Upper lobe of left lung (tissue), 6 donors: ENCODE results near the gene POLR2M. TPM values are rescaled to one million over a fixed set of nuclear protein-coding genes. Genes with fewer than 3 reads are reported as not detected.
A peak's percentile ranks its signal among the peaks of the same experiment; 100 is the strongest.

Experiments used
- ATAC-seq, 2 donors: fragments of 200-7000 bp; cut with Tn5 transposase; one replicate each; pipeline ENCODE4 v1.9.1; 2022; ENCODE audit warnings: mild to moderate bottlenecking in 2 of 2, moderate library complexity in 2 of 2; ENCODE audit not compliant: low FRiP score in 2 of 2
- DNase-seq, 2 donors: peaks; one replicate each; pipeline ENCODE4 v3.0.0-alpha.2; 2019 to 2020
- H3K27ac ChIP-seq, 4 donors: fragments of 200-600 bp; sonication (generic); one replicate each; pipeline ENCODE4 v1.5.1; 2016 to 2019
- H3K27me3 ChIP-seq, 4 donors: fragments of 200-600 bp; sonication (generic); one replicate each; pipeline ENCODE4 v1.5.1; 2017 to 2019
- H3K36me3 ChIP-seq, 4 donors: fragments of 200-600 bp; sonication (generic); one replicate each; pipeline ENCODE4 v1.5.1; 2016 to 2019
- H3K4me1 ChIP-seq, 4 donors: fragments of 200-600 bp; sonication (generic); one replicate each; pipeline ENCODE4 v1.5.1; 2018 to 2019
- H3K4me3 ChIP-seq, 4 donors: fragments of 200-600 bp; sonication (generic); one replicate each; pipeline ENCODE4 v1.5.1; 2017 to 2019; ENCODE audit warnings: mild to moderate bottlenecking in 2 of 4, moderate library complexity in 1 of 4
- H3K9me3 ChIP-seq, 4 donors: fragments of 200-600 bp; sonication (generic); one replicate each; pipeline ENCODE4 v1.5.1; 2018 to 2019
- EP300 ChIP-seq, 4 donors: sonication (generic); formaldehyde crosslinking; IDR thresholded peaks; one replicate each; pipeline ENCODE4 v1.5.1; 2017; ENCODE audit warnings: antibody characterized with exemption in 4 of 4, control low read depth in 2 of 4
- POLR2A ChIP-seq, 4 donors: fragments of 450-650 bp; IDR thresholded peaks; one replicate each; pipeline ENCODE4 v1.5.1; 2016 to 2017; ENCODE audit warnings: antibody characterized with exemption in 4 of 4, mild to moderate bottlenecking in 2 of 4
- POLR2AphosphoS5 ChIP-seq, 2 donors: sonication (generic); formaldehyde crosslinking; IDR thresholded peaks; one replicate each; pipeline ENCODE4 v1.5.1; 2017; ENCODE audit warnings: antibody characterized with exemption in 2 of 2
- WGBS, 2 donors: methylation state at CpG; one replicate each; pipeline ENCODE4 v1.1.5; 2017 to 2018; 5-methylcytosine and 5-hydroxymethylcytosine counted together
- total RNA-seq, 6 donors: library from RNA; depleted of rRNA in 4 of 6; stranded (reverse); fragments of >200 nt in 4 of 6; gene quantifications; one replicate each; pipeline versions ENCODE4 v1.1.0 to v1.2.1, GENCODE V29; 2016 to 2021
- TF ChIP-seq, protein P1 (sequence below), 6 experiments: fragments of 450-650 bp in 4 of 6; fragments of 200-600 bp in 2 of 6; sonication (generic) in 2 of 6; IDR thresholded peaks; one replicate each; pipeline ENCODE4 v1.5.1; 2016 to 2019; ENCODE audit warnings: antibody characterized with exemption in 6 of 6
- donor health status: DM: no; HTN: no; CAD: no; lungs with moderate emphysema.
- donor health status: DM: no; HTN: yes; CAD: no; lungs with severe emphysema.

POLR2M gene
- total RNA-seq, 6 donors from 2014 or later = 40.2 to 553 (median 73.4) TPM

- no peaks in the 10 kb centered on the region for H3K27me3 ChIP-seq
- 84 to 85% methylated on average over 1 of the region's 1 CpG for WGBS, 2 donors
- no peak overlapping the region for H3K4me3 ChIP-seq
- TF ChIP-seq, protein P1, sequence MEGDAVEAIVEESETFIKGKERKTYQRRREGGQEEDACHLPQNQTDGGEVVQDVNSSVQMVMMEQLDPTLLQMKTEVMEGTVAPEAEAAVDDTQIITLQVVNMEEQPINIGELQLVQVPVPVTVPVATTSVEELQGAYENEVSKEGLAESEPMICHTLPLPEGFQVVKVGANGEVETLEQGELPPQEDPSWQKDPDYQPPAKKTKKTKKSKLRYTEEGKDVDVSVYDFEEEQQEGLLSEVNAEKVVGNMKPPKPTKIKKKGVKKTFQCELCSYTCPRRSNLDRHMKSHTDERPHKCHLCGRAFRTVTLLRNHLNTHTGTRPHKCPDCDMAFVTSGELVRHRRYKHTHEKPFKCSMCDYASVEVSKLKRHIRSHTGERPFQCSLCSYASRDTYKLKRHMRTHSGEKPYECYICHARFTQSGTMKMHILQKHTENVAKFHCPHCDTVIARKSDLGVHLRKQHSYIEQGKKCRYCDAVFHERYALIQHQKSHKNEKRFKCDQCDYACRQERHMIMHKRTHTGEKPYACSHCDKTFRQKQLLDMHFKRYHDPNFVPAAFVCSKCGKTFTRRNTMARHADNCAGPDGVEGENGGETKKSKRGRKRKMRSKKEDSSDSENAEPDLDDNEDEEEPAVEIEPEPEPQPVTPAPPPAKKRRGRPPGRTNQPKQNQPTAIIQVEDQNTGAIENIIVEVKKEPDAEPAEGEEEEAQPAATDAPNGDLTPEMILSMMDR (IDR thresholded peaks at IDR 0.05) = no peak
- TF ChIP-seq POLR2A (IDR thresholded peaks at IDR 0.05) (no peak), EP300 (IDR thresholded peaks at IDR 0.05) (no peak), POLR2AphosphoS5 (IDR thresholded peaks at IDR 0.05) (no peak)
- no peak for DNase-seq
- H3K36me3 ChIP-seq = no peaks in the 10 kb centered on the region
- no peak for ATAC-seq
- H3K4me1 ChIP-seq = no peaks in the 10 kb centered on the region
- H3K9me3 ChIP-seq = no peaks in the 10 kb centered on the region
- H3K27ac ChIP-seq = no peak overlapping the region
Observed at GRCh38 chr15:57738734-57739237, 32.3 kb downstream of the POLR2M start.

DNA sequence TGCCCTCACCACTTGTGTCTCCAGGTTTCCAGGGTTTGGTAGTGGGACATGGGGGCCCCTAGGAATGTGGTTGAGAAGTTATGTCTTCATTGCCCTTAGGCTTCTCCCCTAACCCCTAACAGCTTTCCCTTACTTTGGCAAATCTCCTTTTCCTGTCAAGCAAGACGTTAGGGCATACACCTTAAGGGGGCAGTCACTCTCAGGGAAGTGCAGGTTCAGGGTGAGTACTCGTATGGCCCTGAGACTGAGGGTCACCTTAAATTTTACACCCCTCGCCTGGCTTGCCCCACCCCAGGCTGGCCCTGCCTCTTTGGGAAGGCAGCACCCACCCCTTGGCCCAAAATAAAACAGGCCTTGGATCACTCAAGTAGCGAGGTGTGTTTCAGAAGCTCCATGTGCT is 33.5 kb downstream of the POLR2M start:
- Histone ChIP-seq H3K36me3 (no peaks in the 10 kb centered on the region), H3K4me1 (no peaks in the 10 kb centered on the region), H3K9me3 (no peaks in the 10 kb centered on the region), H3K27ac (no peak overlapping the region), H3K4me3 (no peak overlapping the region), H3K27me3 (no peaks in the 10 kb centered on the region)
- TF ChIP-seq POLR2A (IDR thresholded peaks at IDR 0.05) (no peak), POLR2AphosphoS5 (IDR thresholded peaks at IDR 0.05) (no peak), EP300 (IDR thresholded peaks at IDR 0.05) (no peak)
- TF ChIP-seq, protein P1 (IDR thresholded peaks at IDR 0.05) = no peak
- ATAC-seq (no peak), DNase-seq (no peak)
- 81 to 90% methylated on average over 4 of the region's 4 CpGs for WGBS, 2 donors

DNA sequence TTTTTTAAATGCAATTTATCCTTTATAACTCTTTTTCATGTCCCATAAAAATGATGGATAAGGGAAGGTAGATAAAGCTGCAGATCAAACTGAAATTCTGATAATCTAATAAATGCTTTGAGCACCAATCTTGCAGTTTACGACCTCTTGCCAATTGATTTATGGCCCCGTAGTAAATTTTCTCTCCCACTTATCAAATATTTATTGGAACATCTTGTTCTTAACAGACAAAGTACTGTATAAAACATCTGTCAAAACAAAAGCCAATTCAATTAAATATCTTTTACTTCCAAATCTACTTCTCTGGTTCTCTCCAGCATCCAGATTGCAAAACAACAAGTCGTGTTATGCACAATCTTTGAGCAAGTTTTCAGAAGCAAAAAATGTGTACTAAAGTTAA is 34.6 kb downstream of the POLR2M start:
- H3K9me3 ChIP-seq = no peaks in the 10 kb centered on the region
- H3K4me1 ChIP-seq = no peaks in the 10 kb centered on the region
- H3K27ac ChIP-seq = no peak overlapping the region
- H3K36me3 ChIP-seq = no peaks in the 10 kb centered on the region
- no peak overlapping the region for H3K4me3 ChIP-seq
- TF ChIP-seq, protein P1 (IDR thresholded peaks at IDR 0.05) = no peak
- no peak for TF ChIP-seq POLR2A (IDR thresholded peaks at IDR 0.05)
- TF ChIP-seq POLR2AphosphoS5 (IDR thresholded peaks at IDR 0.05) = no peak
- no peak for TF ChIP-seq EP300 (IDR thresholded peaks at IDR 0.05)
- ATAC-seq = no peak
- no peak for DNase-seq
- no peaks in the 10 kb centered on the region for H3K27me3 ChIP-seq
- WGBS, 2 donors = 83 to 85% methylated on average over 3 of the region's 3 CpGs

GRCh38 chr15:57743424-57743823 is 36.9 kb downstream of the POLR2M start:
- H3K4me3 ChIP-seq = no peak overlapping the region
- 85 to 88% methylated on average over 4 of the region's 4 CpGs for WGBS, 2 donors
- no peaks in the 10 kb centered on the region for H3K36me3 ChIP-seq
- H3K27me3 ChIP-seq = no peaks in the 10 kb centered on the region
- TF ChIP-seq POLR2AphosphoS5 (IDR thresholded peaks at IDR 0.05) = no peak
- TF ChIP-seq, protein P1 (IDR thresholded peaks at IDR 0.05) = peak in 1 of 6 experiments; percentile 14
- DNase-seq = no peak
- ATAC-seq = no peak
- no peak overlapping the region for H3K27ac ChIP-seq
- H3K9me3 ChIP-seq = no peaks in the 10 kb centered on the region
- peaks cover 0 to 6% (median 3%) of the 10 kb centered on the region in 4 donors for H3K4me1 ChIP-seq

- TF ChIP-seq, protein P1 (IDR thresholded peaks at IDR 0.05) = no peak
- DNase-seq = peak in 1 of 2 donors; percentile 29
Observed at GRCh38 chr15:57746786-57747185, 40.3 kb downstream of the POLR2M start.

More at GRCh38 chr15:57746786-57747185, 40.3 kb downstream of the POLR2M start:
- no peaks in the 10 kb centered on the region for H3K27me3 ChIP-seq
- peak overlapping the region in 3 of 4 donors; percentile 10 to 26 (median 26) for H3K4me3 ChIP-seq
- peaks cover 0 to 6% (median 3%) of the 10 kb centered on the region in 4 donors for H3K4me1 ChIP-seq
- no peaks in the 10 kb centered on the region for H3K36me3 ChIP-seq
- 75 to 80% methylated on average over 9 of the region's 9 CpGs for WGBS, 2 donors
- no peaks in the 10 kb centered on the region for H3K9me3 ChIP-seq
- peak overlapping the region in 2 of 4 donors; percentile 32 to 53 for H3K27ac ChIP-seq
- ATAC-seq = peak; percentile 13 to 20
